Measurements from ENCODE around the gene FBXO4.
A peak's percentile ranks its signal among the peaks of the same experiment; 100 is the strongest.

Gene FBXO4

DNA sequence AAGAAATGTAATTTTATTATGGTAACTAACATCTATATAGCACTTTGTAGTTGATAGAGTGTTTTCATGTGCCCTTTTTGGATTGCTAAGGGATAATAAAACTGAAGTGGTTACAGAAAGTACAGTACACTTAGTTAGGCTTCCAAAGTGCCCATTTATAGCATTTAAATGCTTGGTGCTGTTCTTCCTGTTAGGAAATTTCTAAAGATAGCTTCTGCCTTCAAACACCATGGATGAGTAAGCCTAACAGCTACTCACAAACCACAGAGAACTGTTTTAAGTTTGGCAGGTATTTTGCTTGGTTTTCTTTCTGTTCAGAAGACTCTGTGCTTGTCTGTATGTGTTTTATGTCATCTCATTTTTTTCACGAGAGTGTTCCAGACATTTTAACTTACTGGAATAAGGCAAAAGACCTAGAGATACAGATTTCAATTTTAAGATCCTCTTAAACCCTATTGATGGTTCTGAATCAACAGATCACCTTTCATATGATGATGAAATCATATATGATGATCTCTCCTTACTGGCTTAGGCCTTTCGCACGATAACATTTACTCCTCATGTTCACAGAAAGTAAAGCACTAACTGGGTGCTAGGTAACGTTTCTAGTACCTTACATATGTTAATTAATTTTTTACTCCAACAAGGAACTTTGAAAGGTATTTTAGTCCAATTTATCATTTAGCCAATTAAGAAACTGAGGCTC lies 16.6 kb upstream of the FBXO4 start:
- H3K4me1 Mint-ChIP-seq: peaks cover 18% of the 10 kb centered on the region
- H3K4me3 Mint-ChIP-seq: peak overlapping the region in 2 of 3 experiments; percentile 25 to 50
- H3K27ac Mint-ChIP-seq: no peak overlapping the region
- peaks cover 56% of the 10 kb centered on the region for H3K36me3 Mint-ChIP-seq (ENCODE audit: low read depth)
- TF ChIP-seq, protein P1, sequence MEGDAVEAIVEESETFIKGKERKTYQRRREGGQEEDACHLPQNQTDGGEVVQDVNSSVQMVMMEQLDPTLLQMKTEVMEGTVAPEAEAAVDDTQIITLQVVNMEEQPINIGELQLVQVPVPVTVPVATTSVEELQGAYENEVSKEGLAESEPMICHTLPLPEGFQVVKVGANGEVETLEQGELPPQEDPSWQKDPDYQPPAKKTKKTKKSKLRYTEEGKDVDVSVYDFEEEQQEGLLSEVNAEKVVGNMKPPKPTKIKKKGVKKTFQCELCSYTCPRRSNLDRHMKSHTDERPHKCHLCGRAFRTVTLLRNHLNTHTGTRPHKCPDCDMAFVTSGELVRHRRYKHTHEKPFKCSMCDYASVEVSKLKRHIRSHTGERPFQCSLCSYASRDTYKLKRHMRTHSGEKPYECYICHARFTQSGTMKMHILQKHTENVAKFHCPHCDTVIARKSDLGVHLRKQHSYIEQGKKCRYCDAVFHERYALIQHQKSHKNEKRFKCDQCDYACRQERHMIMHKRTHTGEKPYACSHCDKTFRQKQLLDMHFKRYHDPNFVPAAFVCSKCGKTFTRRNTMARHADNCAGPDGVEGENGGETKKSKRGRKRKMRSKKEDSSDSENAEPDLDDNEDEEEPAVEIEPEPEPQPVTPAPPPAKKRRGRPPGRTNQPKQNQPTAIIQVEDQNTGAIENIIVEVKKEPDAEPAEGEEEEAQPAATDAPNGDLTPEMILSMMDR (IDR thresholded peaks at IDR 0.05; ENCODE audit: unreplicated experiment in 3 of 3): no peak
- H3K9me3 Mint-ChIP-seq: no peaks in the 10 kb centered on the region
- no peaks in the 10 kb centered on the region for H3K27me3 Mint-ChIP-seq (ENCODE audit: low read depth)

DNA sequence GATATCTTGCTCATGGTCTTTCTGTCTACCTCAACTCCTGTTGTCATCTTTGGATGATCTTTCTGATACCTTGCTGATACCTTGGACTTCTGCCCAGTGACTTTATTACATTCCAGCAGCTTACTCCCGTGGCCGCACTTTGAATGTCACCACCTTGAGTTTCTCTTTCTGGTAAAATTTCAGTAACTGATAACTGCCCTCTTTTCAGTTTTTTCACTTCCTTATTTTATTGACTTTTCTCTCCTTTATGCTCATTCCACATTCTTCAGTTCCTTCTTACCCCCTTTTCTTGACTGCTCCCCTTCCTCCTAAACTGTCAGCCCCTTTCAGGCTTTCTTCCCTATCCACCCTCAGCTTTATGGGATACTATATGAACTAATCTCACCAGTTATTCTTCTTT lies 7.0 kb upstream of the FBXO4 start:
- H3K9me3 Mint-ChIP-seq: no peaks in the 10 kb centered on the region
- H3K4me1 Mint-ChIP-seq: no peaks in the 10 kb centered on the region
- TF ChIP-seq, protein P1 (IDR thresholded peaks at IDR 0.05; ENCODE audit: unreplicated experiment in 3 of 3): no peak
- no peak overlapping the region for H3K27ac Mint-ChIP-seq
- no peaks in the 10 kb centered on the region for H3K27me3 Mint-ChIP-seq (ENCODE audit: low read depth)
- peaks cover 66% of the 10 kb centered on the region for H3K36me3 Mint-ChIP-seq (ENCODE audit: low read depth)
- no peak overlapping the region for H3K4me3 Mint-ChIP-seq

DNA sequence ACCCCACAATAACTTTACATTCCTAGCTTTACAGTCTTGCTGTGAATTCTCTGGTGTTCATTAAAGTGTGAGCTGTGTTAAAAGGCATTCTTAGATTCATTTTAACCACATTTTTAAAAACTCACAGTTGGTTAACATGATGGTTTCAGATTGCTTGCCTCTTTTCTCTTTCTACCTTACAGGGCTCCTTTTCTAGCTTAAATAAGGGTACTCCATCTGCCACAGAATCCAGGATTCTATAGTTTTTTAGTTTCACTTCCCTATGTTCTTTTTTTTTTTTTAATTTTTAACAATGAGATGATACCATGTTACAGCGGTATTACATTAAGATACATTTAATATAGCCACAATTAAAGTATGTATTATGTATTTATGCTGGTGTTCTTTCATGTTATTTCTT lies 3.9 kb upstream of the FBXO4 start:
- TF ChIP-seq, protein P1 (IDR thresholded peaks at IDR 0.05; ENCODE audit: unreplicated experiment in 3 of 3): no peak
- H3K4me3 Mint-ChIP-seq: no peak overlapping the region
- peaks cover 49% of the 10 kb centered on the region for H3K36me3 Mint-ChIP-seq (ENCODE audit: low read depth)
- no peaks in the 10 kb centered on the region for H3K9me3 Mint-ChIP-seq
- H3K27ac Mint-ChIP-seq: no peak overlapping the region
- peaks cover 5% of the 10 kb centered on the region for H3K4me1 Mint-ChIP-seq
- H3K27me3 Mint-ChIP-seq (ENCODE audit: low read depth): no peaks in the 10 kb centered on the region

DNA sequence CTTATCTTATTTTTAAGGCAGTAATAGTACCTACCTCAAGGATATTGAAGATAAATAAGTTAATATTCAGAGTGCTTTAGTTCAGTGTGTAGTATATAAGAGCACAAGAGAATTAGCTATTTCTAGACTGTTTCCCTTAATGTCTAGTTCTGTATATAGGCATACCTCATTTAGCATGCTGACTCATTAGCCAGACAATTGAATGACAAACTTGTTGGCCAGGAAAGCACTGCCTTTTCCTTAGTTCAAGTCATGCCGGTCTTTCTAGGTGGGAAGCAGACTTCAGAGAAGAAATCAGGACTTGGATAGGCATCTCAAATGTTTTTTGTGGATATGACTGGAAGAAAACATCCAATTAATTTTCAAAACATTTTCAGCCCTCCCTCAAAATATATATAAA lies 3.2 kb upstream of the FBXO4 start:
- H3K4me1 Mint-ChIP-seq: peaks cover 5% of the 10 kb centered on the region
- TF ChIP-seq, protein P1 (IDR thresholded peaks at IDR 0.05; ENCODE audit: unreplicated experiment in 3 of 3): no peak
- H3K36me3 Mint-ChIP-seq (ENCODE audit: low read depth): peaks cover 48% of the 10 kb centered on the region
- H3K4me3 Mint-ChIP-seq: no peak overlapping the region
- H3K9me3 Mint-ChIP-seq: no peaks in the 10 kb centered on the region
- no peaks in the 10 kb centered on the region for H3K27me3 Mint-ChIP-seq (ENCODE audit: low read depth)
- no peak overlapping the region for H3K27ac Mint-ChIP-seq

DNA sequence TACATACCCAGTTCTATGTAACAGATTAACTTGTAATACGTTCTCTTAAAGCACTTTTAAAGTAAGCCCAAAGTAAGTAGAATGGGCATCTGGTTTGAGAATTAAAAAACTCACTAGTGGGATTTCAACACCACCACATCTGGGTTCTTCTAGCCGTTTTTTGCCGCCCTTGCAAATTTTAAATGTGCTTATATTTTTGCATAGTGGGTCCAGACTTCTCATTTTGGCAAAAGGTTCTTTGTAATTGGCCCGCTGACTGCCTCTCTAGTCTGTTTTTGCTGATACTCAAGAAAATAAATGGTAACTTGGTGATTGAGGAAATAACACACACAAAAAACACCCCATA lies 582 bp upstream of the FBXO4 start:
- peaks cover 5% of the 10 kb centered on the region for H3K4me1 Mint-ChIP-seq
- H3K9me3 Mint-ChIP-seq: no peaks in the 10 kb centered on the region
- TF ChIP-seq, protein P1 (IDR thresholded peaks at IDR 0.05; ENCODE audit: unreplicated experiment in 3 of 3): no peak
- H3K27me3 Mint-ChIP-seq (ENCODE audit: low read depth): no peaks in the 10 kb centered on the region
- H3K27ac Mint-ChIP-seq: peak overlapping the region; percentile 60 to 87 (median 70)
- peak overlapping the region; percentile 76 to 86 (median 84) for H3K4me3 Mint-ChIP-seq
- H3K36me3 Mint-ChIP-seq (ENCODE audit: low read depth): peaks cover 29% of the 10 kb centered on the region

DNA sequence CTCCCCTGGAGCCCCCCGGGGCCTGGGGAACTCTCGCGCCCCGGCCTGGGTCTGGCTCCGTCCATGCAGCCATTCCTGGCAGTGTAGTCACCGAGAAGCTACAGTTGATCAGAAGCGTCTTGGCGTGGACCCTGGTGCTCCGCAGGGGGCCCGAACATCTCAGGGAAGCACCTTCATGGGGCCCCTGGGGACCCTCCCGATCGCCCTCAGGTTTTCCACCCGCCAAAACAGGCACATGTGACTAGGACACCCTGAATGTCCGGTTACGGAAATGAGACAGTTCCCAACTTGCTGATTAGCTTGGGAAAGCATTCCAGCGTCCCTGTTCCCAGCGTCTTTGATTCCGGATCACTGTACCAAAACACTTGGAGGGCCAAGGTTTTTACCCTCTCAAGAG lies 472 bp downstream of the FBXO4 start:
- peak overlapping the region; percentile 60 to 86 (median 76) for H3K4me3 Mint-ChIP-seq
- H3K27me3 Mint-ChIP-seq (ENCODE audit: low read depth): no peaks in the 10 kb centered on the region
- peaks cover 18% of the 10 kb centered on the region for H3K36me3 Mint-ChIP-seq (ENCODE audit: low read depth)
- H3K4me1 Mint-ChIP-seq: peaks cover 5% of the 10 kb centered on the region
- no peaks in the 10 kb centered on the region for H3K9me3 Mint-ChIP-seq
- TF ChIP-seq, protein P1 (IDR thresholded peaks at IDR 0.05; ENCODE audit: unreplicated experiment in 3 of 3): no peak
- no peak overlapping the region for H3K27ac Mint-ChIP-seq
